ENCODE data around the gene CWF19L2.
"Not testable (repeated sequence)": the region's sequence is repeated elsewhere in the genome, so short reads cannot be mapped to it uniquely, and the experiment has no call there.

The CWF19L2 gene

GRCh38 chr11:107457558-107458271, at the start of gene CWF19L2:
CWF19L2 (minus strand) TSS chr11:107457825; CDS start chr11:107457816, 9 bp downstream.
- peak; percentile 96 for DNase-seq

DNA sequence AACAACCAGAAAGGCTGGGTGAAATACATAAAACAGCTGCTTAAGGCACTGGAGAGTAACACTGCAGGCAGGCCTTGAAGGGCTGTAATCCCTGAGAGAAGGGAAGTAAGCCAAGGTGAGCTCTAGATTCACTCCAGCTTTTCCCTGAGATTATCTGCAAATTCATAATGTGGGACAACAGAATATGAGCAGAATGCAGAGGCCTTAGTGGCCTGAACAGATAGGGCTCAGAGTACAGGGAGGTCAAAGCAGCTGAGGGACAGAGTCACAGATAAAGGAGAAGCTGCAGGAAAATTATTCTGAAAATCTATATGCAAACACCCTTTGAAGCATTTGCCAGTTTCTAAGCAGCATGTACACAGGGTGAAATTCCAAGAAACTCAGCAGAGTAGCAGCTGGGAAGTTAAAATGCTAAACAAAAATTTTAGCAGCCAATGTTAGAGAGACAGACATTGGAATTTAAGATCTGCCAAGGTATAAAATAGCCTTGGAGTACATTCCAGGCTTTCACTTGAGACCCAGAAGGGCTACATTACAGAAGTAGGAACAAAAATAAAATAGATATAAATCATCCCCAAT, 48.1 kb upstream of the CWF19L2 start:
- DNase-seq, result no peak

DNA sequence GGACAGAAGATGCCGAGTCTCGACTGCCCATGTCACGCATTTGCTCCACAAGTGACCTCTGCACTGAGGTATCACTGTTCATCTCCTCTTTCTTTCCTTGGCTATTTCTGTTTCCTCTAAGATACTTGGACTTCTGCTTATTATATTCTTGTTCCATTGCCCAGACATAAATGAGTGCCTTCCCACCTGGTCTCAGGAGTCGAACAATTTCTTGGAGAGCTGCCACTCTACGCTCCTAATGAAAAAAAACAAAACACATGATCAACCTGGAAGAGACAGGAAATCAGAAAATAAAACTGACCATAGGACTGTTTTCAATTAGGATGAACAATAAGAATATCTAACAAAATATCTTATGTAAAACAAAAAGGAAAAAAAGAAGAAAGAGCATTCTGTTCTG, 47.4 kb upstream of the CWF19L2 start:
- DNase-seq, result no peak

DNA sequence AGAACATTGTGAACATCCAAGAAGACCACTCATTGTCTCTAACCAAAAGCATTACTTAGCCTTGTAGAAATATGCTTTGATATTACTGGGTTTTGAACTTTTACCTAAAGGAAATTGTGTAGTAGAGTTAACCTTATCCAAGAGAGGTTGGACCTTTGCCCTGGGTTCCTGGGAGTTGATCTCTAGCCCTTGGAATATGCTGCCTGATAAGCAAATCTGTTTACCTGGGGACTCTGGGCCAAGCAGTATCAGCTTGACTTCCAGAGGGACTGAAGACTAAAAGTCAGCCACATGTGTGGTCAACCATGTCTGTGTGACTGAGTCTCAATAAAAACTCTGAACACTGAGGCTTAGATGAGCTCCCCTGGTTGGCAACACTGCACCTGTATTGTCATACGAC, 44.1 kb upstream of the CWF19L2 start:
- DNase-seq, result no peak

DNA sequence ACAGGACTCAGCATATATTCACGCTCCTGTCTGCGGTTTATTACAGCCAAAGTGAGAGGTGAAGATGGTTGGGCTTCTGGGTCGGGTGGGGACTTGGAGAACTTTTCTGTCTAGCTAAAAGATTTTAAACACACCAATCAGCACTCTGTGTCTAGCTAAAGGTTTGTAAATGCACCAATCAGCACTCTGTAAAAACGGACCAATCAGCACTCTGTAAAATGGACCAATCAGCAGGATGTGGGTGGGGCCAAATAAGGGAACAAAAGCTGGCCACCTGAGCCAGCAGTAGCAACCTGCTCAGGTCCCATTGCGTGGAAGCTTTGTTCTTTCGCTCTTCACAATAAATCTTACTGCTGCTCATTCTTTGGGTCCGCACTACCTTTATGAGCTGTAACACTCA, 39.7 kb upstream of the CWF19L2 start:
- not testable (repeated sequence) for DNase-seq

DNA sequence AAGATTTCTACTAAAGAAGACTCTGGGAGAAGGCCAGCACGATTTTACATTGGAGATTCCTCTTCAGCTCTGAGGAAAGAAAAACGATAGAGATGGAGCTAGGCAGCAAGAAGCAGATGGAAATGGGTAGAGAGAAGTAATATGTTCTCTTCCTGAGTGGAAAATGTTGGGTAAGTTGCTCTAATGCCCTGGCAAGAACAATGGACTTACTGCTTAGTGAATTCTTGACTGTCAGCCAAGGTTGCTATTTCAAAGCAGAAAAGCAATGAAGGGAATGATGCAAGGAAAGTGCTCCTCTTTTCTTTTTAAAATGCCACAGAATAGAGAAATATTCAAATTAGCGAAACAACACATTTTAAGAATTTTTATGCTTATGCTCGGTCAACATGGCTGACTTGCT, 38.4 kb upstream of the CWF19L2 start:
- peak; percentile 79 for DNase-seq

GRCh38 chr11:107494055-107494454, 36.4 kb upstream of the CWF19L2 start:
- DNase-seq, result no peak

- peak; percentile 74 for DNase-seq
Observed at GRCh38 chr11:107493117-107493516, 35.5 kb upstream of the CWF19L2 start.

DNA sequence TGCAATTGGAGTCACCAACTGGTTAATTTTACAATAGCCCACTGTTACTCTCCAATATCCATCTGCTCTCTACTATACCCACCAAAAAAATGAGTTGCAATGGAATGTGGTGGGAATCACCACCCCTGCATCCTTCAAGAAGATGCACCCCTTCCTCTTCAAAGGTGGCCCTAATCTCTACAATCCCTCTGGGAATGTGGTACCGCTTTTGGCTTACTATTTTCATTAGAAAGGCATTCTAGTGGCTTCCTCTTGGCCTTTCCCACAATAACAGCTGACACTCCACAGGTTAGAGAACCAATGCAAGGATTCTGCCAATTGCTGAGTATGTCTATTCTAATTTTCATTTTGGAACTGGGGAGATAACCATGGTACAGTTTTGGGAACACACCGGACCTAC, 33.2 kb upstream of the CWF19L2 start:
- no peak for DNase-seq

- no peak for DNase-seq
Observed at GRCh38 chr11:107482234-107482633, 24.6 kb upstream of the CWF19L2 start.

GRCh38 chr11:107478922-107479321, 21.3 kb upstream of the CWF19L2 start:
- no peak for DNase-seq

GRCh38 chr11:107477820-107478219, 20.2 kb upstream of the CWF19L2 start:
- no peak for DNase-seq

DNA sequence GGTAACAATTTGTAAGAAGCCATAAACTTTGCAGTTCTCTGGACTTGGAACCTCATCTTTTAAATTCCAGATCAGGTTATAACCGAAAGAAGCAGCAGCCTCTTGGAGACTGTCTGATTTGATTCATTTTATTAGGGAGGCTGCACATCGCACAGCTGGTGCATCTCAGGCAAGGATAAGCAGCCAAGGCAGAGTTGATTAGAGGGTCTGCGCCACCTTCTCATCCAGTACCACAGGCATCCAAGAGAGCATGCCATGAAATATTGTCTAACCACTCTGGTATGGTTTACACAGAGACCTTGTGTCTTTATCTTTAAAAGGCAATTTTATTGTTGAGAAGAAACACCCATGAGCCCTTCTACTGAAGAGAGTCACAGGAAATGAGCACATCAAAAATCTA, 16.2 kb upstream of the CWF19L2 start:
- DNase-seq, result no peak

DNA sequence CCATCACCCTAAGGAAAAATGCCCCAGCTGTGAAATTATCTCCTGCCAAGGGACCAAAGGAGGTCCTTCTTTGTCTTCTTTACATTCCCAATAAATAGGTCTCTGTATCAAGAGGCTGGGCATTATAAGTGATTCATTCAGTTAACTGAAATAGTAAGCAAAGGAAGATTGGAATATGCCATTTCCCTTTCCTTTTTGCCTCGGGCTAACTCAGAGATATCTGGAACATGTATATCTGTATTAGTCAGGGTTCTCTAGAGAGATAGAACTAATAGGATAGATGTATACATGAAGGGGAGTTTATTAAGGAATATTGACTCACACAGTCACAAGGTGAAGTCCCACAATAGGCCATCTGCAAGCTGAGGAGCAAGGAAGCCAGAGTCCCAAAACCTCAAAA, 15.3 kb upstream of the CWF19L2 start:
- no peak for DNase-seq

GRCh38 chr11:107468596-107468995, 11.0 kb upstream of the CWF19L2 start:
- DNase-seq, result peak; percentile 38

DNA sequence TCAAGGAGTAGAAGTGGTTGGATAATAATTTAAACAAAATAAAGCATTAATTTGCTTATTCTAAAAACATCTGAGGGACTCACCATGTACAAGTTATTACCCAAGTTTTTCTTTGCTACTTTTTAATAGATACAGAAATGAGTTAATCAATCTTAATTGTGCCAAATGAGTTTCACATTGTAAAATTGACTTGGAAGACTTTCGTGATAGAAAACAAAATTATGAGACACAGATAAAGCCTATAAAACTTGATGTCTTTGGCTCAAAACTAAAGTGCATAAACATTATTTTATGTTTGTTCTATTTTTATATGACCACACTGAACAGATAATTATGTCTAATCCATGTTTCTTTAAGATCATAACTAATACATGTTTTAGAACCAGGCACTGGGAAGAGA, 10.1 kb upstream of the CWF19L2 start:
- no peak for DNase-seq

DNA sequence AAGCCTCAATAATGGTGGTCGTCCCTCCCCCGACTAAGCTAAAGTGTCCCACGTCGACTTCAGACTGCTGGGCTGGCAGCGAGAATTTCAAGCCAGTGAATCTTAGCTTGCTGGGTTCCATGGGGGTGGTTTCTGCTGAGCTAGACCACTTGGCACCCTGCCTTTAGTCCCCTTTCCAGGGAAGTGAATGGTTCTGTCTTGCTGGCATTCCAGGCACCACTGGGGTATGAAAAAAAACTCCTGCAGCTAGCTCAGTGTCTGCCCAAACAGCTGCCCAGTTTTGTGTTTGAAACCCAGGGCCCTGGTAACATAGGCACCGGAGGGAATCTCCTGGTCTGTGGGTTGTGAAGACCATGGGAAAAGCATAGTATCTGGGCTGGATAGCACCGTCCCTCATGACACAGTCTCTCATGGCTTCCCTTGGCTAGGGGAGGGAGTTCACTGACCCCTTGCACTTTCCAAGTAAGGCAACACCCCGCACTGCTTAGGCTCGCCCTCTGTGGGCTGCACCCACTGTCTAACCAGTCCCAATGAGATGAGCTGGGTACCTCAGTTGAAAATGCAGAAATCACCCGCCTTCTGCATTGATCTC, 8.7 kb upstream of the CWF19L2 start:
- DNase-seq, result not testable (repeated sequence)

- DNase-seq, result no peak
Observed at GRCh38 chr11:107457205-107457557, 444 bp downstream of the CWF19L2 start.

GRCh38 chr11:107453594-107454286, 3.9 kb downstream of the CWF19L2 start:
- DNase-seq, result no peak

DNA sequence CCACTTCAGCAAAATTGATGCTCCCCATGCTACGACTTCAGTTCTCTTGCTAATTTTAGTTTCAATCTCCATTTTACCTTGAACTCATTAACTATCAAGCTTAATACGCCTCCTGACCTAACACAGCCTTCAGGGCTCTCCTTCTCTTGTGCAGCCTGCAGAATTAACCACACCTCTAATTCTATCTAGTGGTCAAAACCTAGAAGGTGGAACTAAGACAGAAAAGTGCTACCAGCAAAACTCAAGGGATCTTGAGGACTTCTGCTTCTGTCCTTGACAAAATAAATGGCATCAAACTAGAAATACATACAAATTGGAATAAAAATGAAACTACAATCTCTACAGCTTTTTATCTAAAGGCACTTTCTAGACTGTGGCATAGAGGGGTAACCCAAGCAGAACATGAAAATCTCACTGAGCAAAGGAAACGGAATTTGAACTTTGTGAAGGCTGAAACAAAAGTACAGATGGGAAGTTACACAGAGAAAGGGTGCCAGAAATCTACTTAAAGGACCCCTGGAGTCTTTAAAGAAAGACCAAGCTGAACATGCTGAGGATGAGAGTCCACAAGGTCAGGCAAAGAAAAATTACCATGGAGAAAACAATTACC, 10.7 kb downstream of the CWF19L2 start:
- no peak for DNase-seq

DNA sequence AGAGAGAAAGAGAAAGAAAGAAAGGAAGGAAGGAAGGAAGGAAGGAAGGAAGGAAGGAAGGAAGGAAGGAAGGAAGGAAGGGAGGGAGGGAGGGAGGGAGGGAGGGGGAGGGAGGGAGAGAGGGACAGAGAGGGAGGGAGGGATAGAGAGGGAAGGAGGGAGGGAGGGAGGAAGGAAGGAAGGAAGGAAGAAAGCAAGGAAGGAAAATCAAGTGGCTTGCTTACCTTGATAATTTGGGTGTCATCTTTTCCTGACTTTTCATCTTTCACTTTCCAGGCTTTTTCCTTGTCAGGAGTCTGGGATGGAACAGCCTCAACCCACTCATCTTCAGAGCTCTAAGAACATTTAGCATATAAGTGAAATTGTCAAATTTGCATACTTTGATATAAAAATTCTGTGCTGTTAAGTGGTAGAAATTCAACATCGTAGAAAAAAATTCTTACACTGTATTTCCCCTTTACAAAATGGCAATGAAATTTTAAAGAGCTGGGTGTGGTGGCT, 14.9 kb downstream of the CWF19L2 start:
- DNase-seq, result no peak

- no peak for DNase-seq
Observed at GRCh38 chr11:107439586-107440167, 17.9 kb downstream of the CWF19L2 start.

DNA sequence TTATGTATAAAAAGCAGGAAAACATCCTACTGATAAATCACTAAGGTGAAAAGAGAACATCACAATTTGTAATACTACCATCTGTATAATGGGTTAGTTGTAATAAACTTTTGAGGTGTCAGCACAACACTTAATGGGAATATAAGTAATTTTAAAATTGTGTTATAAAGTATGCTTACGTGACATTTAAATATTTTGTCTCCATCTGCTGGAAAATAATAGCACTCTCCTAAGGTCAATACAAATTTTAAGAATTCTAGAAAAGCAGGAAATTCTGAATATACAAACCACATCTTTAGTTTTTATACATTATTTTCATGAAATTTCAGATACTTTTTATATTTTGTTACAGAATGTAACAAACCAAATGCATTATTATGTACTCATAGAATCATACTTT, 19.5 kb downstream of the CWF19L2 start:
- no peak for DNase-seq

All from fibroblast of upper back skin (primary cell).